NCI-H187 (cell line): ENCODE data around the gene ETS1.

Experiments used
- DNase-seq, 2 experiments: peaks; one replicate each; lab custom pipeline; 2025; lab: John Stamatoyannopoulos, UW

Gene ETS1

GRCh38 chr11:128593281-128593680 lies 5.9 kb upstream of the ETS1 start:
- no peak for DNase-seq

DNA sequence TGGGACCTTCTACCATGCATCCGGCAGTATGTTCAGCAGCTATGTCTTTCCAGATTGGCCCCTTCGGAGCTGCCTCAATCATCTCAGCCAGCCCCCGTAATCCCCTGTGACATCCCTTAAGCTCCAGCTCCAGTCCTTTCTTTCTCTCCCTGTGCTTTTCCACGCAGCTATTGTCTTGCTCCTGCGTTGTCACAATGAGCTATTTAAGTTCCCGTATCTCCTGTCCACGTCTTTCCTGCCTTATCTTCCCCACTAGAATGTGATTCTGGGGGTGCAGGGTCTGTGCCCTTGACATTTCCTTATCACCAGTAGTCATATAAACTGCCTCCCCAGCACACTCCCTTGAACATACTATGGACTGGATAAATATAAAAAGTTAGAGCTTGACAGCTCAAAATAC lies 5.1 kb upstream of the ETS1 start:
- no peak for DNase-seq

- no peak for DNase-seq
Measured at GRCh38 chr11:128590587-128590986, 3.2 kb upstream of the ETS1 start.

DNA sequence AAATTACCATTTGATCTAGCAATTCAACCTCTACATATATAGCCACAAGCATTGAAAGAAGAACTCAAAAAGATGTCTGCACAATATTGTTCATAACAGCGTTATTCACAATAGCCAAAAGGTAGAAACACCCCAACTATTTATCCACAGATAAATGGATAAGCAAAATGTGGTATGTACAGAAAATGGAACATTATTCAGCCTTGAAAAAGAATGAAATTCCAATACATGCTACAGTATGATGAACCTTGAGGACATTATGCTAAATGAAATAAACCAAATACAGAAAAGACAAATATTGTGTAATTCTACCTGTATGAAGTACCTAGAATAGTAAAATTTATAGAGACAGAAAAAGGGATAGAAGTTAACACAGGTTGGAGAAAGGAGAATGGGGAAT lies 2.6 kb upstream of the ETS1 start:
- no peak for DNase-seq

- DNase-seq: no peak
Measured at GRCh38 chr11:128588093-128588492, 735 bp upstream of the ETS1 start.

DNA sequence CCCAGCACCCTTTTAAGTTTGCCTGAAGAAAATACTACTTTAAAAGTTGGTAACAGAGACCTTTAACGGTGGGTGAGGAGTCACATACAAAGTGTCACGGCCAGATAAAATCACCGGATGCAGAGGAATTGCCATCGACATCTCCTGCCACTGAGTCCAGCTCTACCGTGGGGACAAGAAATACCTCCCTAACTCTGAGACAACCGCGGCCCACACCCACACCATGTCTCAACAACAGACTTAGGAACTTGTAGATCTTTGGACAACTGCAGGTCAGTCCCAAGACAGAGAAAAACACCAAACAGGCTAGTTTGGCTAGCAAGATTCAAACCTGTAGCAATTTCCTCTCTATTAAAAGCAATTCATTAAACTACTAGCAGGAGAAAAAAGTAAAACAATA lies 669 bp downstream of the ETS1 start:
- no peak for DNase-seq

- no peak for DNase-seq
Measured at GRCh38 chr11:128585498-128586238, 1.7 kb downstream of the ETS1 start.

GRCh38 chr11:128584253-128584652 lies 3.1 kb downstream of the ETS1 start:
- DNase-seq: no peak

- DNase-seq: no peak
Measured at GRCh38 chr11:128582496-128583366, 4.6 kb downstream of the ETS1 start.

GRCh38 chr11:128581561-128582272 lies 5.6 kb downstream of the ETS1 start:
- DNase-seq: no peak

- DNase-seq: no peak
Measured at GRCh38 chr11:128580612-128581011, 6.7 kb downstream of the ETS1 start.

- no peak for DNase-seq
Measured at GRCh38 chr11:128579798-128580504, 7.4 kb downstream of the ETS1 start.

DNA sequence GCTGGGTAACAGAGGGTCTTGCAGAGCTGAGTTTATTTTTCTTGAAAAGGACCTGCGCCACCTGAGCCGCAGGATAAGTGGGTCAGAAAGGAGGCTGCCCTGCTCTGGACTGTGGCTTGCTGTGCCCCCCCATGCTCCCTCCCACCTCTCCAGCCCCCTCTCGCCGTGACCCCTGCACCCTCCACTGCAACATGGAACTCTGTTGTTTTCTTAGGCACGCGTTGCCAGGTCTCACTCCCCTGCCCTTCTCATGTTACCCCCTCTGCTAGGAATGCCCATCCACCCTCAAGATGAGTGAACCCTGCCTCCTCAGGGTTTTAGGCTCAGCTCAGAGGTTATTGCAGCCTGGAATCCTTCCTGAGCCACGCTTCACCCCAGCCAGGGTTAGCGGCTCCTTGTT lies 10.8 kb downstream of the ETS1 start:
- no peak for DNase-seq

DNA sequence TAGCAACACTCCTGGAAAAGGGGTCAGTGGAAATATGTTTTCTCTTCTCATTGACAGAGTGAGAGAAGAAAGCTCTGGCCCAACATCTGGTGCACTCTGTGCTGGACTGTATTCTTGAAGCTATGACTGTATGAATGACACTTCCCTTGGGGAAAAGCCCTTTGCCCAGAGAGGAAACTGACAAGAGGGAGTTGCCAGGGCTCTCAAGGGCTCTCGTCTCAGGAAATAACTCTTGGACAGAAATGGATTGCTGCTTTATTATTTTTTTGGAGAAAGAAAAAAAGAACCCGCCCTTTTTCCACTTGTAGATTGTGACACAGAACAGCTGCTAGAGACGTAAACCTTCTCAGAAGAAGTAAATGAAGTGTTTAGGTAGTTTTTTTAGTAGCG lies 11.4 kb downstream of the ETS1 start:
- peak in 1 of 2 experiments; percentile 3 for DNase-seq

DNA sequence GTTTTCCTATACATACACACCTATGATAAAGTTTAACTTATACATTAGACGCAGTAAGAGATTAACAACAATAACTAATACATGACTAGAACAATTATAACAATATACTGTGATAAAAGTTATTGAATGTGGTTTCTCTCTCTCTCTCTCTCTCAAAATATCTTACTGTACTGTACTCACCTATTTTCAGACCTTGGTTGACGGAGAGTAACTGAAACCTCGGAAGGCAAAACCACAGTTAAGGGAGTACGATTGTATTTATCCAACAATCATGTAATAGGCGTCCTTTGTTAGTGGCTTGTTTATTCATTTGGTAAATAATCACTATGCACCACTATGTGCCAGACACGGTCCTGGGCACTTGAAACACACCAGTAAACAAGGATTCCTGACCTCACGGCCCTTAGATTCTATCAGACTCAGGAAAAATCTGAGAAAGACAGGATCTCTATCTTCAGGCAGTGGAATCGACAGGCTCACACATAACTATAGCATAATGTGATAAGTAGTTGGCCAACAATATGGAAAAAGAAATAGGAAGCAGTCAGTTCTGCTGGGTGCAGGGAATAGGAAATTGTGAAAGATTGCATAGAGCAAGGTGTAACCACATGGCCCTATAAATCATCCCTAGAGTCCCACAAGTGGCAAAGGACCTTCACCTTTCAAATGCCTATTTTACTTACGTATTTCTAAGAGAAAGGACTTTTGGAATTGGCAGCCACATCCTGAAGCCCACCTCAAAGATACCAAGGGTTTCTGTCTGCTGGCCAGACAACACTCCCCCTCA lies 12.0 kb downstream of the ETS1 start:
- DNase-seq: no peak

- no peak for DNase-seq
Measured at GRCh38 chr11:128574576-128575011, 12.8 kb downstream of the ETS1 start.

DNA sequence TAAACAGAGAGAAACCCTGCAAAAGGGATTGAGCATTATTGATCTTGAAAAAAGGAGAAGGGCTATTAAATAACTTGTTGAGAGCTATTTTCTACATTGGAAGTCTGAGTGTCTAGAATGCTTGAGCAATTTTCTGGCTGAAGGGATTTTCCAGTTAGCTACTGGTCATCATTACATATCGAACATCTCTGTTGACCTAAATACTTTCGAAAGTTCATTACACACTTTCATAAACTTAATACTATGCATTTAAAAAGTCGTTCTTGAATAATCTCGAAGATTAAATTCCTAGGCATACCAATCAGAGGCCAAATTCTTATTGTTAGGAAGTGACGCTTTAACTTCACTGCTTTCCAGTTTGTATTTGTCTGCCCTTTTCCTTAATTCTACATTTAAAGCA lies 13.7 kb downstream of the ETS1 start:
- DNase-seq: no peak

DNA sequence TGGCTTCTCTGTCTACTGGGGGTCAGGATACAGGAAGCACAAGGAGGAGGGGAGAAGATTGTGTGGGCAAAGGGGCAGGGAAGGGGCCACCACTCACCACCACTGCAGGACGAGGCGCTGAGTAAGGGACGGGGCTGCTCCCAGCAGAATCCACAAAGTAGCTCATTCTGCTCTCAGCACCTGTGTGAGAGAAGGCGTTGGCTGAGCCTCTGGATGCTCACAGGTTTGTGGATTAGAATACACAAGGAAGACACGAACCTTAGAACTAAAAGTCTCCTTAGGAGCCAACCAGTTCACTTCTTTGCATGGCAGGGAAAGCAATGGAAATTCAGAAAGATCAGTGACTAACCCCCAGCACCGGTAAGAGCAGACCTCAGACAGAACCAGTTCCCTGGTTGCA lies 14.4 kb downstream of the ETS1 start:
- DNase-seq: no peak

DNA sequence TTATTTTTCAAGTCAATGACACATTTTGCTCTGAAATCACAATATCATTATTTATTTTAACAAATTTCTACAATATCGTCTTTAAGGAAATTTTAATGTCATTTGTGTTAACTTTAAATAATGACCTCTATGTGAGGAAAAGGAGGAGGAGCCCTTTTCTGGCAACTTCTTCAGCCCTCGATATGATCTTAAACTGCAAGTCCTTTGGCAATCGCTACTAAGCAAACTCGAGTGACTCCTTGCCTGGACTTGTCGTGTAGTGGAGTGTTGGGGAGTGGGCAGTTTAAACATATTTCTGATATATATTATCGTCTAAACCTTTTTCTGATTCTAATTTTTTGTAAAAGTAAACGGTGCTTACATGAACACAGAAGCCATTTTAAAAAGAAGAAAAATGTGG lies 16.7 kb downstream of the ETS1 start:
- DNase-seq: no peak

- DNase-seq: no peak
Measured at GRCh38 chr11:128569291-128569690, 18.1 kb downstream of the ETS1 start.

DNA sequence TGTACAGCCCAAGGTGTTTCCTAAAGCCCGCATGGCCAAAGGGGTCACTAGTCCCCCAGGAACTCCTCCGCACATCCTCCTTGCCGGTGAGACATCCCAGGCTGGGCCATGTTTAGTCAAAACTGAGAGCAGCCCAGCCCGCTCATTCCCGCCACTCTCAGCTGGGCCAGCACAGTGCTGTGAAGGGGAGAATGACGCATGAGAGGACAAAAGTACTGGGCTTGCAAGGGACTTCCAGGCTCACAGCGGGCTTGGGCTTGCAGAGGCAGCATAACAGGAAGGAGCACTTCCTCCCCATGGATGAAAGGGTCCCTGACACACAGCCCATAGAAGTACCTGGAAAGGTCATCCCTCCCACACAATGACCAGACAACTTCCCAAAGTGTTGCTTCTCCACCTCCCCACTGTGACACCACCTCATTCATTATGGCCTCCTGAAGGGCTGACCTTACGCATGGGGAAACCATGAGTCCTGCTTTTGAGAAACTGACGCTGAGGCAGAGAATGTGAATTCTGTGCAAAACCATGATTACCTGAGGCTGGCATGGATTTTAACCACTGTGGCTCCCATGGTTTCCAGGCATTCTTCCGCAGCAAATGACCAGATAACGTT lies 19.1 kb downstream of the ETS1 start:
- DNase-seq: no peak
